ENCODE results near the gene CEP70. TPM values are rescaled to one million over a fixed set of nuclear protein-coding genes. Genes with fewer than 3 reads are reported as not detected.

CEP70 gene
- total RNA-seq, 1 experiment from 2014 or later, result 25.0 TPM

DNA sequence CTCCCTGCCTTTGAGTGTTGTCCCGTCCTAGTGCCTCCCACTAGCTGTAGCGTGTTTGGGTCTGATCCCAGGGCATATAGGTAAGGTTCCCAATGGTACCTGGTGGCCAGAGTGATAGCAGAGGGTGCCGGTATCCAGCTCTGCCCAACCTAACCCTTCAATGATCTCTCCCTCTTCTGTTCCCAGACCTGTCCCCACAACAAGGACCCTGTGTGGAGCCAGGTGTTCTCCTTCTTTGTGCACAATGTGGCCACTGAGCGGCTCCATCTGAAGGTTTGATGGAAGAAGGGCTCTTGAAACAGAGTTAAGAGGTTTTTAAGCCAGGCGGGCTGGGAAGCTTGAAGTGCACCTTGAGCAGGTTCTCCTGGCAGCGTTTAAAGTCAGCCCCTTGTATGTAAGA is 124.2 kb downstream of the CEP70 start:
- intact Hi-C loops (cut with micrococcal nuclease; ENCODE audit: unreplicated experiment), result no loop called here
- Histone ChIP-seq H3K27me3 (replicated peaks; ENCODE audit: control insufficient read depth, insufficient read depth, low read length) (no peaks in the 10 kb centered on the region), H3K4me1 (no peaks in the 10 kb centered on the region), H3K9me3 (no peaks in the 10 kb centered on the region), H3K36me3 (ENCODE audit: control insufficient read depth, insufficient read depth, low read length) (no peaks in the 10 kb centered on the region), H3K4me3 (ENCODE audit: low read depth, low read length) (no peak overlapping the region)
- Mint-ChIP-seq H3K36me3 (ENCODE audit: insufficient read depth, unreplicated experiment) (no peaks in the 10 kb centered on the region), H3K4me1 (ENCODE audit: low read depth, unreplicated experiment) (no peaks in the 10 kb centered on the region), H3K27me3 (ENCODE audit: insufficient read depth, unreplicated experiment) (no peaks in the 10 kb centered on the region), H3K27ac (ENCODE audit: unreplicated experiment) (no peak overlapping the region), H3K4me3 (ENCODE audit: unreplicated experiment) (no peak overlapping the region), H3K9me3 (ENCODE audit: unreplicated experiment) (no peaks in the 10 kb centered on the region)
- CTCF ChIA-PET, result interaction anchor here (0.6 kb wide), 1 partner anchor 60 kb away, joined by 3 read pairs; no protein-coding TSS in a partner anchor
- no TSS peak for BruUV-seq (replicated peaks)
- TF ChIP-seq, protein P1, sequence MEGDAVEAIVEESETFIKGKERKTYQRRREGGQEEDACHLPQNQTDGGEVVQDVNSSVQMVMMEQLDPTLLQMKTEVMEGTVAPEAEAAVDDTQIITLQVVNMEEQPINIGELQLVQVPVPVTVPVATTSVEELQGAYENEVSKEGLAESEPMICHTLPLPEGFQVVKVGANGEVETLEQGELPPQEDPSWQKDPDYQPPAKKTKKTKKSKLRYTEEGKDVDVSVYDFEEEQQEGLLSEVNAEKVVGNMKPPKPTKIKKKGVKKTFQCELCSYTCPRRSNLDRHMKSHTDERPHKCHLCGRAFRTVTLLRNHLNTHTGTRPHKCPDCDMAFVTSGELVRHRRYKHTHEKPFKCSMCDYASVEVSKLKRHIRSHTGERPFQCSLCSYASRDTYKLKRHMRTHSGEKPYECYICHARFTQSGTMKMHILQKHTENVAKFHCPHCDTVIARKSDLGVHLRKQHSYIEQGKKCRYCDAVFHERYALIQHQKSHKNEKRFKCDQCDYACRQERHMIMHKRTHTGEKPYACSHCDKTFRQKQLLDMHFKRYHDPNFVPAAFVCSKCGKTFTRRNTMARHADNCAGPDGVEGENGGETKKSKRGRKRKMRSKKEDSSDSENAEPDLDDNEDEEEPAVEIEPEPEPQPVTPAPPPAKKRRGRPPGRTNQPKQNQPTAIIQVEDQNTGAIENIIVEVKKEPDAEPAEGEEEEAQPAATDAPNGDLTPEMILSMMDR (IDR thresholded peaks at IDR 0.05; ENCODE audit: insufficient read depth in 1 of 2, low read depth in 1 of 2, low read length in 1 of 2, severe bottlenecking in 1 of 2, unreplicated experiment in 1 of 2), result no peak
- no peak for DNase-seq
- POLR2A ChIA-PET, result no interaction called here

DNA sequence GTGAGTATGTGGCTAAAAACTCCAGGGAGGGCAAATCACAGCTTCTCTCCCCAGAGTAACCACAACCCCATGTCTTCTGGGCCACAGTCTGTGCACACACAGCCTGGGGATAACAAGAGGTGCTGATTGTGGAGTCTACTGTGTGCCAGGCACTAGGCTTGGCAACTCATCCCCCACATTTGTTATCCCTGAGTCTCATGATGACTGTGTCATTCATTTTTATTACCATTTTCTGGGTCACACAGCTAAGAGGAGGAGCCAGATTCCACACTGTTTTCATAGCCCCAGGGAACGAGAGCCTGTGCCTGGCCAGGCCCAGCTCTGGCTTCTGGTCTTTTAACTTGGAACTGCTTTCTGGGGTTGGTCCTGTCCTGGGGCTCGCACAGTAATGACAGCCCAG is 125.2 kb downstream of the CEP70 start:
- H3K27ac Mint-ChIP-seq (ENCODE audit: unreplicated experiment), result no peak overlapping the region
- ChIA-PET POLR2A (no interaction called here), CTCF (no interaction called here)
- H3K27me3 ChIP-seq (replicated peaks; ENCODE audit: control insufficient read depth, insufficient read depth, low read length), result no peaks in the 10 kb centered on the region
- H3K4me1 ChIP-seq, result no peaks in the 10 kb centered on the region
- no peaks in the 10 kb centered on the region for H3K27me3 Mint-ChIP-seq (ENCODE audit: insufficient read depth, unreplicated experiment)
- H3K4me3 Mint-ChIP-seq (ENCODE audit: unreplicated experiment), result no peak overlapping the region
- no peaks in the 10 kb centered on the region for H3K9me3 ChIP-seq
- TF ChIP-seq, protein P1 (IDR thresholded peaks at IDR 0.05; ENCODE audit: insufficient read depth in 1 of 2, low read depth in 1 of 2, low read length in 1 of 2, severe bottlenecking in 1 of 2, unreplicated experiment in 1 of 2), result no peak
- H3K4me3 ChIP-seq (ENCODE audit: low read depth, low read length), result no peak overlapping the region
- no peaks in the 10 kb centered on the region for H3K36me3 Mint-ChIP-seq (ENCODE audit: insufficient read depth, unreplicated experiment)
- no peak for DNase-seq
- intact Hi-C loops (cut with micrococcal nuclease; ENCODE audit: unreplicated experiment), result no loop called here
- no TSS peak for BruUV-seq (replicated peaks)
- no peaks in the 10 kb centered on the region for H3K9me3 Mint-ChIP-seq (ENCODE audit: unreplicated experiment)
- H3K4me1 Mint-ChIP-seq (ENCODE audit: low read depth, unreplicated experiment), result no peaks in the 10 kb centered on the region
- no peaks in the 10 kb centered on the region for H3K36me3 ChIP-seq (ENCODE audit: control insufficient read depth, insufficient read depth, low read length)

DNA sequence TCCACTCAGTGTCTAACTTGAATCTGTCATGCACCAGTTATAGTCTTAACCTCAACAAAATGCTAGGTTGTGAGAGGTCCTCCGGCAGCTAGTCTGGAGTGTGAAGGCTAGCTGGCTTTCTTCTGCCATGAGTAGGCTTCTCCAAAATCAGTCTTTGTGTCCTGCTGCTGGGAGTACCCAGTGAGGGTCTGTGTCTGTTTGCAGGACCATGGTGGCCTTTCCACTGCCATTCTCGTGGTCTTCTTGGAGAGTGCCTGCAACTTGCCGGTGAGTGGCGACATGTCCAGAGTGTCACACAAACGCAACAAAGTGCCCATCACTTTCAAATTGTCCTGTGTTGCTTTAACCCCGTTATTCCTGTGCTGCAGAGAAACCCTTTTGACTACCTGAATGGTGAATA is 125.6 kb downstream of the CEP70 start:
- no TSS peak for BruUV-seq (replicated peaks)
- TF ChIP-seq, protein P1 (IDR thresholded peaks at IDR 0.05; ENCODE audit: insufficient read depth in 1 of 2, low read depth in 1 of 2, low read length in 1 of 2, severe bottlenecking in 1 of 2, unreplicated experiment in 1 of 2), result no peak
- ChIA-PET POLR2A (no interaction called here), CTCF (no interaction called here)
- Histone ChIP-seq H3K9me3 (no peaks in the 10 kb centered on the region), H3K4me3 (ENCODE audit: low read depth, low read length) (no peak overlapping the region), H3K4me1 (no peaks in the 10 kb centered on the region), H3K36me3 (ENCODE audit: control insufficient read depth, insufficient read depth, low read length) (no peaks in the 10 kb centered on the region), H3K27me3 (replicated peaks; ENCODE audit: control insufficient read depth, insufficient read depth, low read length) (no peaks in the 10 kb centered on the region)
- Mint-ChIP-seq H3K27me3 (ENCODE audit: insufficient read depth, unreplicated experiment) (no peaks in the 10 kb centered on the region), H3K27ac (ENCODE audit: unreplicated experiment) (no peak overlapping the region), H3K9me3 (ENCODE audit: unreplicated experiment) (no peaks in the 10 kb centered on the region), H3K4me1 (ENCODE audit: low read depth, unreplicated experiment) (no peaks in the 10 kb centered on the region), H3K36me3 (ENCODE audit: insufficient read depth, unreplicated experiment) (no peaks in the 10 kb centered on the region), H3K4me3 (ENCODE audit: unreplicated experiment) (no peak overlapping the region)
- intact Hi-C loops (cut with micrococcal nuclease; ENCODE audit: unreplicated experiment), result no loop called here
- DNase-seq, result no peak
